Nephron progenitor cell (in vitro differentiated cells): Measurements from ENCODE around the gene NEUROD4.

ENCODE experiments used
- DNase-seq: peaks from one replicate; pipeline ENCODE4 v3.0.0; 2021
- H3K27ac Mint-ChIP-seq: 2 replicates; pipeline ENCODE4 v1.8.0; 2021; ENCODE audit warnings: mild to moderate bottlenecking, moderate library complexity, mixed read lengths
- H3K27me3 Mint-ChIP-seq: 2 replicates; pipeline ENCODE4 v1.8.0; 2021; ENCODE audit warnings: mild to moderate bottlenecking, low read depth, mixed read lengths; ENCODE audit not compliant: poor library complexity
- H3K36me3 Mint-ChIP-seq: 2 replicates; pipeline ENCODE4 v1.8.0; 2021; ENCODE audit warnings: low read depth, mixed read lengths
- H3K4me1 Mint-ChIP-seq: 2 replicates; pipeline ENCODE4 v1.8.0; 2021; ENCODE audit warnings: mixed read lengths
- H3K4me3 Mint-ChIP-seq: 2 replicates; pipeline ENCODE4 v1.8.0; 2021; ENCODE audit warnings: mild to moderate bottlenecking, moderate library complexity, mixed read lengths
- H3K9me3 Mint-ChIP-seq: 2 replicates; pipeline ENCODE4 v1.8.0; 2021; ENCODE audit warnings: mild to moderate bottlenecking, moderate library complexity, mixed read lengths
- TF ChIP-seq, protein P1 (sequence below): fragments of 200-600 bp; sonication (generic); IDR thresholded peaks from 2 replicates; pipeline ENCODE4 v1.5.0; 2021; ENCODE audit warnings: antibody characterized with exemption

NEUROD4 gene, protein sequence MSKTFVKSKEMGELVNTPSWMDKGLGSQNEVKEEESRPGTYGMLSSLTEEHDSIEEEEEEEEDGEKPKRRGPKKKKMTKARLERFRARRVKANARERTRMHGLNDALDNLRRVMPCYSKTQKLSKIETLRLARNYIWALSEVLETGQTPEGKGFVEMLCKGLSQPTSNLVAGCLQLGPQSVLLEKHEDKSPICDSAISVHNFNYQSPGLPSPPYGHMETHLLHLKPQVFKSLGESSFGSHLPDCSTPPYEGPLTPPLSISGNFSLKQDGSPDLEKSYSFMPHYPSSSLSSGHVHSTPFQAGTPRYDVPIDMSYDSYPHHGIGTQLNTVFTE

DNA sequence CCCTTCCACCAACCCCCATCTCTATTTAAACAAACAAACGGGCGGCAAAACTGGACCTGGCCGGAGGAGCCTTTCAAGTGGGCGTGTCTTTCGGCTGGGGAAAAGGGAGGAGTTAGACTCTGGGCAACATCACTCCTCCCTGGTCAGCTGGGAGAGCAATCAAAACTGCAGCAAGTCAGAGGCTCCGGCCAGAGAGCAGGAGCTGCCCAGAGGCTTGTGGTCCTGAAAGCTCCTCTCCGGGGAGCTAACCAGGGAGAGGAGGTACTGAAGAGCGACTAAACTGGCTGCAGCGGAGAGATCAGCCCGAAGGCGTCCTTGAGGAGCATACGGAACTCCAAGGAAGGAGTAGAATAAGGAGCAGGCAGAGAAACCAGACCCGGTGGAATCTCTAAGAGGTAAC lies at the start of gene NEUROD4:
NEUROD4 (plus strand) TSS at position 191 of the 400 bp plus-strand sequence. CDS start 6,466 bp downstream, outside the sequence.
- Mint-ChIP-seq H3K4me1 (peaks cover 37% of the 10 kb centered on the region), H3K27me3 (peaks cover 45% of the 10 kb centered on the region), H3K4me3 (peak within 1 kb of the TSS; percentile 48), H3K27ac (no peak within 1 kb of the TSS), H3K9me3 (no peaks in the 10 kb centered on the region), H3K36me3 (no peaks in the 10 kb centered on the region)
- TF ChIP-seq, protein P1, sequence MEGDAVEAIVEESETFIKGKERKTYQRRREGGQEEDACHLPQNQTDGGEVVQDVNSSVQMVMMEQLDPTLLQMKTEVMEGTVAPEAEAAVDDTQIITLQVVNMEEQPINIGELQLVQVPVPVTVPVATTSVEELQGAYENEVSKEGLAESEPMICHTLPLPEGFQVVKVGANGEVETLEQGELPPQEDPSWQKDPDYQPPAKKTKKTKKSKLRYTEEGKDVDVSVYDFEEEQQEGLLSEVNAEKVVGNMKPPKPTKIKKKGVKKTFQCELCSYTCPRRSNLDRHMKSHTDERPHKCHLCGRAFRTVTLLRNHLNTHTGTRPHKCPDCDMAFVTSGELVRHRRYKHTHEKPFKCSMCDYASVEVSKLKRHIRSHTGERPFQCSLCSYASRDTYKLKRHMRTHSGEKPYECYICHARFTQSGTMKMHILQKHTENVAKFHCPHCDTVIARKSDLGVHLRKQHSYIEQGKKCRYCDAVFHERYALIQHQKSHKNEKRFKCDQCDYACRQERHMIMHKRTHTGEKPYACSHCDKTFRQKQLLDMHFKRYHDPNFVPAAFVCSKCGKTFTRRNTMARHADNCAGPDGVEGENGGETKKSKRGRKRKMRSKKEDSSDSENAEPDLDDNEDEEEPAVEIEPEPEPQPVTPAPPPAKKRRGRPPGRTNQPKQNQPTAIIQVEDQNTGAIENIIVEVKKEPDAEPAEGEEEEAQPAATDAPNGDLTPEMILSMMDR: no peak
- DNase-seq: peak; percentile 86

DNA sequence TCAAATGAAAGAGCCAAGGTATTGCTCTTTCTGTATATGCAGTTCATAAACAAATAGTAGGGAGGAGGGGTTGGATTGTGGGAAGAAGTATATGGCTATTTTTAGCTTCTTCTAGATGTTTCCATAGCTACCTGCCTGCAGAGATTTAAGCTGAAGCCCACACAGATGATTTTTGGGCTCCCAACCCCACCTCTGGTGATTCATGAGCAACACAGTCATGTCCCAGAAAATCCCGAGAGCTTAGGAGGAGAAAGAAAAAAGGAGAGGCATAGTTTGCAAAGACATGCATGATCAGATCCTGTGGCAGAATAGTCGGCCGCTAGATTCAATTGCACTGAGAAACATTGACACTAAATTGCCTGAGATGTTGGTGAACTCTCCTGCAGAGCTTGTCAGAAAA lies 49.0 kb upstream of the NEUROD4 start:
- Mint-ChIP-seq H3K9me3 (no peaks in the 10 kb centered on the region), H3K4me3 (no peak overlapping the region)

DNA sequence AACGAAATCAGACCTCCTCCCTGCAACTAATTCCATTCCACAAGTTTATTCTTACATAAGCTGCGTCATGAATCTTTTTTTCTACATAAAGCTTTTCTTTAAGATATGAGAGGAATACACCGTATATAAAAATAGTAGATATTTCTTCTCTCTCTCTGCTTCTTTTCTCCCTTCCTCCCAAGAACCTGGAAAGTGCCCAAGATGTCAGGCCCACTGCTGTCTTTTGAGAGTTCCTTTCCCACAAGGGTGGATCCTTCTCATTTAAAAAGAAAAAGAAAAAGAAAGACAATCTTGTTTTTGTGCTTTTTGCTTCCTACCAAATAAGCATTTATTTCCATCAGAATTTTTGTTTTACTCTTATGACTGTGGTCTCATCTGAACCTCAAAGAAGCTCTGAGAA lies 46.2 kb upstream of the NEUROD4 start:
- Mint-ChIP-seq H3K36me3 (no peaks in the 10 kb centered on the region), H3K27ac (no peak overlapping the region), H3K4me1 (peaks cover 42% of the 10 kb centered on the region), H3K9me3 (no peaks in the 10 kb centered on the region), H3K4me3 (no peak overlapping the region), H3K27me3 (peaks cover 2% of the 10 kb centered on the region)
- DNase-seq: no peak
- TF ChIP-seq, protein P1: no peak

More for the DNA sequence above, 49.0 kb upstream of the NEUROD4 start:
- H3K36me3 Mint-ChIP-seq: no peaks in the 10 kb centered on the region
- no peak for DNase-seq
- peaks cover 2% of the 10 kb centered on the region for H3K27me3 Mint-ChIP-seq
- no peak overlapping the region for H3K27ac Mint-ChIP-seq
- H3K4me1 Mint-ChIP-seq: peaks cover 58% of the 10 kb centered on the region
- TF ChIP-seq, protein P1: no peak

DNA sequence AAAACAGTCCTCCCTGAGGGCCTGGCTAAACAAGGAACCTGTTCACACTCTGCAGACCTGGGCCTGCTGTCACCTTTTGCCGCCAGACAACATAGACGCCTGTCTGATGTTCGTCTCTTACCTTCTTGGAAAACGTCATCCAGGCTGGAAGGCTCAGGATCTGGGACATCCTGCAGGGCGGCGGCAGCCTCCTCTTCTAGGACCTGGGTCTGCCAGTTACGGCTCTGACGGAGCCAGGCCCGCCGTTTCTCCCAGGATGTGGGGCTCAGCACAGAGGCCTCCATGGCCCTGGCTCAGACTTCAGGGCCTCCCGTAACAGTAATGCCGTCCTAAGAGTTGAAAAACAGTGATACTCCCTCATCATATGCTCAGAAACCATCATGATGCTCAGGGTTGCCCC lies 45.5 kb upstream of the NEUROD4 start:
- no peak for DNase-seq
- TF ChIP-seq, protein P1: no peak
- Mint-ChIP-seq H3K36me3 (no peaks in the 10 kb centered on the region), H3K9me3 (no peaks in the 10 kb centered on the region), H3K4me3 (no peak overlapping the region), H3K27ac (peak overlapping the region; percentile 23), H3K27me3 (peaks cover 2% of the 10 kb centered on the region), H3K4me1 (peaks cover 42% of the 10 kb centered on the region)

DNA sequence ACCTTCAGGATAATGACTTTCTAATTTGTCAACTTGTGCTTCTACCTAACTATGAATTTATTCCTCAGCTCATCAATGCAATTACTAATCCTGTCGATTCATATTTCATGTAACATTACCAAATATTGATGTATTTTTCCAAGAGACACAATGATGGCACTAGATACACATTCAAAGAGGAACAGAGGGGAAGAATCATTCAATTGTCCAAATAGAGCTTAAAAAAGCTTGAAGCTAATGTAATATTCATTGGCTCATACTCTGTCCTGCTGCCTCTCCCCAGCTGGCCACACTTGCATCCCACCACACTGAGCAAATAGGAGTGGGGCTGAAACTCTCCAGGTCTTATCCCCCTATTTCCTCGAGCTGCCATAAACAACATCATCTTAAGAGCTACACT lies 44.5 kb upstream of the NEUROD4 start:
- Mint-ChIP-seq H3K27me3 (peaks cover 2% of the 10 kb centered on the region), H3K9me3 (no peaks in the 10 kb centered on the region), H3K4me1 (peaks cover 42% of the 10 kb centered on the region), H3K27ac (no peak overlapping the region), H3K36me3 (no peaks in the 10 kb centered on the region), H3K4me3 (no peak overlapping the region)
- TF ChIP-seq, protein P1: no peak
- DNase-seq: no peak

DNA sequence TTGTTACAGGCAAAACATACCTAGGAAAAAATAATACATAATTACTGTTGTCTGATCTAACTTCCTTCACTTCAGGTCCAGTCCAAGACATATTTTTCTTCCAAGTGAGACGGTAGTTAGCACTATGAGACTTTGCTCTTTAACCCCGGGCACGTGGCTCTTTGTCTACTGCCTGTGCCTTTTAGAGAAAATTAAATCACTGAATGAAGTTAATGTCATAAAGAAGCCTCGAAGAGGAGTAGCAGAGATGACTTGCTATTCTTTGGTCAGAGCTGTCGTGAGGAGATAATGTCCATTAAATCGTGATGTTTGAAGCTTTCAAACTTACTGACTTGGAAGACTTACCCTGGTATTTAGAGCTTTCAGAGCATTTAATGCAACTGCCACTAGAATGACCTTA lies 43.9 kb upstream of the NEUROD4 start:
- no peak overlapping the region for H3K4me3 Mint-ChIP-seq
- H3K9me3 Mint-ChIP-seq: no peaks in the 10 kb centered on the region
- no peak for DNase-seq
- TF ChIP-seq, protein P1: no peak
- no peak overlapping the region for H3K27ac Mint-ChIP-seq
- no peaks in the 10 kb centered on the region for H3K36me3 Mint-ChIP-seq
- peaks cover 36% of the 10 kb centered on the region for H3K4me1 Mint-ChIP-seq
- peaks cover 2% of the 10 kb centered on the region for H3K27me3 Mint-ChIP-seq
